Stimulated activated naive CD4-positive, alpha-beta T cell treated with Interleukin-2 at 50 U/mL for 16 hours (primary cell): Measurements from ENCODE around the gene SVIP.
A peak's percentile ranks its signal among the peaks of the same experiment; 100 is the strongest.

Source experiments
- DNase-seq: peaks from one replicate; lab custom pipeline; 2025; lab: John Stamatoyannopoulos, UW

Gene SVIP, protein sequence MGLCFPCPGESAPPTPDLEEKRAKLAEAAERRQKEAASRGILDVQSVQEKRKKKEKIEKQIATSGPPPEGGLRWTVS

GRCh38 chr11:22829231-22830081, at the start of gene SVIP:
Gene SVIP, minus strand, starts transcription at chr11:22829801. Its CDS starts 53 bp downstream, at chr11:22829748.
- DNase-seq = peak; percentile 93

DNA sequence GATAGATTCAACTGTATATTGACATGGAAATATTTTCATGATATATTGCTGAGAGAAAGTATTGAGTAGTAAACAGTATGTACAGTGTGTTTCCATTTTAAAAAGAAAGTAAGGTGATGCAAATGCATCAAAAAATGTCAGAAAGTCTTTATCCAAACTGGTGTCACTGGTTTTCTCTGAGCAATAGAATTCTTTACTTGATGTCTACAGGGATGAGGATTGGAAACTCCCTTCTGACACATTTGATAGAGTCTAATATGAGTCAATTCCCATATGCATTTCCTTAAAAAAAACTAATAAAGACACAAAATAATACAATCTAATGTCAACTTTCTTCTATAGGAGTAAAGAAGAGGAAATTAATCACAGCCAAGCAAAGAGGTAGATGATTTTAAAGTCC, 49.0 kb upstream of the SVIP start:
- DNase-seq = no peak

DNA sequence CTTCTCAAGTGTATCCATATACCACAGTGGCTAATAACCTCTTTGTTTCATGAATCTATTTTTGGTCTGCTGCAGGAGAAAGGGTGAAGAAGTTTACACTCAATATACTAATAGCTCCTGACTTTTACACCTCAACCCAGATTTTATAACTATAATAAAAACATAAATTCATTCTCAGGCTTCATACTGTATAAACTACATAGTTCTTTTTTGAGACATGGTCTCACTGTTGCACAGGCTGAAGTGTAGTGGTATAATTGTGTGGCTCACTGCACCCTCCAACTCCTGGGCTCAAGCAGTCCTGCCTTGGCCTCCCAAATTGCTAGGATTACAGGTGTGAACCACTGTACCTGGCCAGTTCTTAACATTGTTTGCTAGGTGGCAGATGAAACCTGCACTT, 48.4 kb upstream of the SVIP start:
- DNase-seq = no peak

DNA sequence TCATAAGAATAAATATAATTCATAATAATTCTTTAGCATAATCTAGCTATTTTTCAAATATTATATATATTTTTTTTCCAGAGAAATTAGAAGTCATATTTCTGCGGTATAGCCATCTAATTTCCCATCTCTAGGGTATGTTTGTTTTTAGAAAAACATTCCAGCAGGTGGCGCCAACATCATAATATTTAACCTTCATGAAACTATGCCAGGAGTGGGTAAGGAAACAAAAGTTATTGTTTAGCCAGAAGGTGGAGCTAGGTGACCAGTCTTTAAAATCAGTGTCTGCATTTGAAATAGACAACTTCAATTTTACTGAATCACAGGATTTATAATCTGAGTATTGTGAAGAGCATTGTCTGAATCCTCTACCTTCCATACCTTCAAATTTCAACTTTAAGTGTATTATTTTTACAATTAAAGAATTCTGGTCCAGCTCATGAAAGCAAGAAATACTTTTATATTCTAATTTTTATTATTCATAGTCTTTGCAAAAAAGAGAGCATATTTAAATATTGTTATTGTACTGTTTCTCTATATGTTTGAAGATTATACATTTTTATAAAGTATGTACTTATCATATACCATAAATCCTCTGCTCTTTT, 46.4 kb upstream of the SVIP start:
- peak; percentile 38 for DNase-seq

DNA sequence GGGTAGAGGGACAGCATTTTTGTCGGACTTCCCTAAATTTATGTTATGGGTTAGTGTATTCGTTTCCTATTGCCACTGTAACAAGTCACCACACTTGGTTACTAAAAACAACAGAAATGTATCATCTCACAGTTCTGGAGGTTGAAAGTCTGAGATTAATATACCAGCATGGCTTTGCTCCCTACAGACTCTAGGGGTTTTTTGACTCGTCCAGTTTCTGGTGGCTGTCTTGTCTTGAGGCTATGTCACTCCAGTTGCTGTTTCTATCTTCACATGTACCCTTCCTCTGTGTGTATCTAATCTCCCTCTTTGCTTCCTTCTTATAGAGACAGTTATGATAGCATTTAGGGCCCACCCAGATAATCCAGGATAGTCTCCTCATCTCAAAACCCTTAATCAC, 39.7 kb upstream of the SVIP start:
- no peak for DNase-seq

DNA sequence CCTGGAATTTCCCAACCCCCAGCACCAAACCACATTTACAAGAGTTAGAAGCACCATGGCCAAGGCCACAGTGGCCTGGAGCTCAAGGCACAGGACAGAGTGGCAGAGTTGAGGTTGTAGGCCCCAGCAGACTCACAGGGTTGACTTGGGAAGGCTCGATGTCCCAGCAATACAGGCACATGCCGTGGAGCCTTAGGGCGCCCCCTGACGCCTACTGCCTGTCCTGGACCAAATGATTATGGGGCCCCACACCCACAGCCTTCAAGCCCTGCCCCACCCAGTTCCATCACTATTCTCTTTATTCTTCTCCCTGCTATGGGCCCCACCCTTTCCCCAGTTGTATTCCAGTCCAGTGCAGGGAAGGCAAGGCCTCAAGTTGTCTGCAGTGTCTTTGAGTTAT, 30.6 kb upstream of the SVIP start, which contains the start of gene CCDC179:
Gene CCDC179 (minus strand): TSS at position 234 of the 400 bp plus-strand sequence. CDS start 53 bp downstream, at position 181.
- no peak for DNase-seq

- no peak for DNase-seq
These were observed 30.2 kb upstream of the SVIP start for GRCh38 chr11:22859756-22860155.

GRCh38 chr11:22851477-22851876, 21.9 kb upstream of the SVIP start:
- DNase-seq = no peak

DNA sequence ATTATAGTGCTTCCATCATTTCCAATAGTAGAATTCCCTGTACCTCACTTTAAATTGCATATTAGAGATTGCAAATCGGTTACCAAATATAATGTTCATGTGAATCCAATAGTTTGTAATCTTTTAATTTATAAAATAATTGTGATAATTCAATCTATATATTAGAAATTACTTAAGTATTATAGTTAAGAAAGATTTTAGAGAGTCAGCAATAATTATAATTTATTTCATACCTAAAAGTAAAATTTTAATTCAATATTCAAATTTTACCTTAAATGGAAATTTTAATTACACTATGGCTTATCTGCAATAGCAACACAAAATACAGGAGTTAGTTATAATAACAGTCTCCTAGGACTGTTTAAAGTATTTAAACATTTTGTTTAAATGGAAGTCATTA, 17.1 kb upstream of the SVIP start:
- no peak for DNase-seq

- no peak for DNase-seq
These were observed 2.9 kb upstream of the SVIP start for GRCh38 chr11:22832315-22833015.

DNA sequence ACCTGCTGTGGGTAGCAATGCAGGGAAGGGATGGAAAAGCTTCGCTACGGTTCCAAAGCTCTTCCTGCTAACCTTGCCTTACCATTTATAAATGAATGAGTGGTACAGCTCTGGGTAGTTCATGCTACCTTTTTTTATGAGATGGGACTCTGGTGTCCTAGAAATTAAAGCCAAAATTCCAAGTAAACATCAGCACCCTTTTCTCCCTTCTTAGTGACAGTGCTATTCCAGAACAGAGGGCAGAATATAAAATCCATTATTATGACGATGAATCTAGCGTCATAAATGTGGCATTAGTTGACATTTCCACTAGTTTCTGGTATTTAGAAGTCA, 447 bp upstream of the SVIP start:
- no peak for DNase-seq

- no peak for DNase-seq
These were observed 1.2 kb downstream of the SVIP start for GRCh38 chr11:22828373-22828772.

GRCh38 chr11:22822203-22822602, 7.4 kb downstream of the SVIP start:
- no peak for DNase-seq

GRCh38 chr11:22809893-22810292, 19.7 kb downstream of the SVIP start:
- no peak for DNase-seq

- DNase-seq = no peak
These were observed 20.9 kb downstream of the SVIP start for GRCh38 chr11:22808571-22809197.

DNA sequence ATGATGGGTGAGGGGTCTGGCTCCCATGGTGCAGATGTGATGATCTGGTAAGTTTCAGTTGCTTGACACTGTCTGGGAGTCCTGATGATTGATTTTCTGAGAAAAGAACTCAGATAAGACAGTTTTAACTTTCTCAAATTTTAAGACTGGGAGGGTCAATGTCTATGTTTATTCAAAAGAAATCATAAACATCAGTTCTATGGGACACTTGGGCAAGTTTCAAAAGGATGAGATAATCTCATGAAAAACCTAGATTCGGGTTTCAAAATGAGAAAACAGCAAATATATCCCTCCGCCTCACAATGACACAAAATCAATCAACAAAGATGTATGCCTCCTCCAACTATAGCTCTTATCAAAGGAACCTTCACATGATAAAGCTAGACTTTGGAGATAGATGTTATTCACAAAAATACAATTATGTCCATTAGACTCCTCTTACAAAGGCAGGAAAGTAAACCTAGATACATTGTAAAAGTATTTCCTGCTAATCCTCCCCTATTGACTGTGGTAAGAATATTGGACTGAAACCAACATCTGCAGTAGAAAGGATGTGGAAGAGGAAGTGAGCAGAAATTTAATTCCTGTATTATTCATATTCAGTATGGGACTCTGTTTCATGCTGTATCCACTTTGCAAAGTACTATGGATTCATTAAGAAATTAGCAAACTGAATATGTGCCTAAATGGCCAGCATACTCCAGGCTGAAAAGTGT, 21.6 kb downstream of the SVIP start:
- DNase-seq = no peak

DNA sequence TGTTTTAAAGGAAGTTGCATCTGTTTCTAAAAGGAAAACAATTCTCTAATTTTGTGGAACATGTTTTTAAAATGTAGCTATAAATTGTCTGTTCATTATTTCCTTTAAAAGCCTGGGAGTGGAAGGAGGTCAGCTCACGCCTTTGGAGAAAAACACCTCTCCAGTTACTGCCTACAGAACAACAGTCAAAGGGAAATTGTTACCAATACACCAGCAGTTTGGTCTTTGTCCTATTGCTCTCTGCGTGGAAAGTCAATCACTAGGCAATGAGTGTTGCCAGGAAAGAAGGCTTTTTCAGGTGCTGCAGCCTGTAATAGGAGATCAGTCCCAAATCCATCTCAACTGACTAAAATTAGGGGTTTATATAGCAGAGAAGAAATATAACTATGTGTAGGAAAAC, 22.2 kb downstream of the SVIP start:
- DNase-seq = no peak

DNA sequence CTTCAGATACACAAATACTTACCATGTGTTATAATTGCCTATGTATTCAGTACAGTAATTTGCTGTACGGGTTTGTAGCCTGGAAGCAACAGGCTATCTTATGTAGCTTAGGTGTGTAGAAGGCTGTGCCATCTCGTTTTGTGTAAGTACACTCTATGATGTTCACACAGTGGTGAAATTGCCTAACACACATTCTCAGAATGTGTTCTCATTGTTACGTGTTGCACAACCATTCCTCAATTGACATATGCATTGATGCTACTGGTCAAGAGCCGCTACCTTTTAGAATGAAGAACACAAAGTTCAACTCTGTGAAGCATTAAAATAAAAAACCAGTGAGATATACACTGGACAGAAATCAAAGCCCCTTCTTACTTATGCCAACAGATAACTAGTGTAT, 26.7 kb downstream of the SVIP start:
- DNase-seq = no peak

DNA sequence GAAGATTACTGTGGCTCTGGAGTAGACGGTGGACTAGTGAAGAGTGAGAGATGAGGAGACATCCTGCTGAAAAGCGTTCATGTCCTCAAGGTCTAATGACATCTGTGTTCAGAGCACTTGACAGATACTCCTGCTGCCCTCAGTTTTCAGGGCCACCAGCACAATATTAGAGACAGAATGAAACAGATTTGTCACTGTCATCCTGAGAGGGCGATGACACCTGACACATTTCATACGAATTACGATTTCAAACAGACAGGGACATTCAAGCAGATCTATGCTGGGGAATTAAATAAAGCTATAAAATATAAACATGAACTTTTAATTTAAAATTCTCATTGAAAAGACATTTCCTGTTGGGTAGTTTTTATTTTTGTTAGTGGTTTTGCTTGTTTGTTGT, 29.1 kb downstream of the SVIP start:
- no peak for DNase-seq

GRCh38 chr11:22798901-22799300, 30.7 kb downstream of the SVIP start:
- no peak for DNase-seq

GRCh38 chr11:22797047-22797446, 32.6 kb downstream of the SVIP start:
- DNase-seq = no peak

- no peak for DNase-seq
These were observed 33.7 kb downstream of the SVIP start for GRCh38 chr11:22795914-22796313.
